Forelimb muscle (tissue), 1 donor: ENCODE measurements around the gene DDX1. TPM values are rescaled to one million over a fixed set of nuclear protein-coding genes. Genes with fewer than 3 reads are reported as not detected.
"Not testable (repeated sequence)": the region's sequence is repeated elsewhere in the genome, so short reads cannot be mapped to it uniquely, and the experiment has no call there.

Experiments
- DNase-seq: peaks from one replicate; pipeline ENCODE4 v3.0.0-alpha.2; 2013; ENCODE audit warnings: low read depth
- polyA plus RNA-seq: library from polyadenylated mRNA; unstranded; fragments of 120-200 nt; gene quantifications from one replicate; pipeline ENCODE4 v1.2.1, GENCODE V29; 2013; ENCODE audit not compliant: insufficient read length

The DDX1 gene
- polyA plus RNA-seq, 1 donor, result 91.8 TPM

GRCh38 chr2:15595342-15595905 is 3.8 kb downstream of the DDX1 start:
- DNase-seq, result no peak

GRCh38 chr2:15595936-15596335 is 4.3 kb downstream of the DDX1 start:
- no peak for DNase-seq

- no peak for DNase-seq
These were observed 4.7 kb downstream of the DDX1 start for GRCh38 chr2:15596350-15596749.

- no peak for DNase-seq
These were observed 5.3 kb downstream of the DDX1 start for GRCh38 chr2:15596968-15597367.

- DNase-seq, result no peak
These were observed 8.3 kb downstream of the DDX1 start for GRCh38 chr2:15599994-15600393.

- no peak for DNase-seq
These were observed 10.0 kb downstream of the DDX1 start for GRCh38 chr2:15601681-15602080.

- no peak for DNase-seq
These were observed 10.7 kb downstream of the DDX1 start for GRCh38 chr2:15602393-15602792.

- DNase-seq, result no peak
These were observed 11.5 kb downstream of the DDX1 start for GRCh38 chr2:15603044-15603765.

GRCh38 chr2:15603948-15604347 is 12.3 kb downstream of the DDX1 start:
- DNase-seq, result no peak

- no peak for DNase-seq
These were observed 14.1 kb downstream of the DDX1 start for GRCh38 chr2:15605721-15606120.

GRCh38 chr2:15606481-15607441 is 15.1 kb downstream of the DDX1 start:
- no peak for DNase-seq

- DNase-seq, result no peak
These were observed 16.2 kb downstream of the DDX1 start for GRCh38 chr2:15607709-15608391.

GRCh38 chr2:15608392-15608761 is 16.7 kb downstream of the DDX1 start:
- DNase-seq, result no peak

- no peak for DNase-seq
These were observed 17.8 kb downstream of the DDX1 start for GRCh38 chr2:15609341-15610042.

GRCh38 chr2:15610430-15610952 is 18.8 kb downstream of the DDX1 start:
- no peak for DNase-seq

- DNase-seq, result not testable (repeated sequence)
These were observed 20.4 kb downstream of the DDX1 start for GRCh38 chr2:15612101-15612500.

GRCh38 chr2:15613736-15614429 is 22.2 kb downstream of the DDX1 start:
- DNase-seq, result no peak

GRCh38 chr2:15614545-15615300 is 23.1 kb downstream of the DDX1 start:
- no peak for DNase-seq

GRCh38 chr2:15615301-15615920 is 23.7 kb downstream of the DDX1 start:
- DNase-seq, result no peak
